Measurements from ENCODE around the gene TRIP12.

DNA sequence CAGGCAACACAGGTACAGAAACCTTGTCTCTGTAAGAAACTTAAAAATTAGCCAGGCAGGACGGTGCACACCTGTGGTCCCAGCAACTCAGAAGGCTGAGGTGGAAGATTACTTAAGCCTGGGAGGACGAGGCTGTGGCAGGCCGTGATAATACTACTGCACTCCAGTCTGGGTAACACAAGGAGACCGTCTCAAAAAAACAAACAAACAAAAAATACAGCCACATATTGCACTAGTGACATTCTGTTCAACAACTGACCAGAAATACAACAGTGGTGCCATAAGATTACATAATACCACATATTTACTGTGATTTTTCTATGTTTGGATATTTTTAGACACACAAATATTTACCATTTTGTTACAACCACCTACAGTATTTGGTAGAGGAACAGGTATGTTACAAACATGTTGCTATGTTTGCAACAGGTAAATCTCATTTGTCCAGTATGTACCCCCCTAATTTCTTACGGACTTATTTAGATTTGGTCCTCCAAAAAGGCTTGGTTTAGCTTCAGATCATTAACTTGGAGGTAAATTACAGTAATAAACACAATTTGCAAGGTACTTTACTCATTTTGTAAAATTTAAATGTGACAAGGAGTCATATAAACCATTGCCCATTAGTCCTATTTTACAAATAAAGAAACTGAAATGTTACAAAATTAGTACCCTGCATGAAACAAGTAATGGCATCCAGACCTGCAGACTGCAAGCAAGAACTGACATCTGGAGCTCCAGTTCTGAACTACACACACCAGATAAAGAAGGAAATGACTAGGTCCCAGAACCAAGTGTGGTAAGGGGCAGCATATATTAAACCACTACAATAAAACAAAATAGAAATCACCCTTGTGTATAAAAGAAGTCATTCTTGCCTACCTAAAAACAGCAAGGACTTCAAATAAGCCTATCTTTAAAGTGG is 36.8 kb downstream of the TRIP12 start:
- TF ChIP-seq, protein P1, sequence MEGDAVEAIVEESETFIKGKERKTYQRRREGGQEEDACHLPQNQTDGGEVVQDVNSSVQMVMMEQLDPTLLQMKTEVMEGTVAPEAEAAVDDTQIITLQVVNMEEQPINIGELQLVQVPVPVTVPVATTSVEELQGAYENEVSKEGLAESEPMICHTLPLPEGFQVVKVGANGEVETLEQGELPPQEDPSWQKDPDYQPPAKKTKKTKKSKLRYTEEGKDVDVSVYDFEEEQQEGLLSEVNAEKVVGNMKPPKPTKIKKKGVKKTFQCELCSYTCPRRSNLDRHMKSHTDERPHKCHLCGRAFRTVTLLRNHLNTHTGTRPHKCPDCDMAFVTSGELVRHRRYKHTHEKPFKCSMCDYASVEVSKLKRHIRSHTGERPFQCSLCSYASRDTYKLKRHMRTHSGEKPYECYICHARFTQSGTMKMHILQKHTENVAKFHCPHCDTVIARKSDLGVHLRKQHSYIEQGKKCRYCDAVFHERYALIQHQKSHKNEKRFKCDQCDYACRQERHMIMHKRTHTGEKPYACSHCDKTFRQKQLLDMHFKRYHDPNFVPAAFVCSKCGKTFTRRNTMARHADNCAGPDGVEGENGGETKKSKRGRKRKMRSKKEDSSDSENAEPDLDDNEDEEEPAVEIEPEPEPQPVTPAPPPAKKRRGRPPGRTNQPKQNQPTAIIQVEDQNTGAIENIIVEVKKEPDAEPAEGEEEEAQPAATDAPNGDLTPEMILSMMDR (IDR thresholded peaks at IDR 0.05), result no peak
- TF ChIP-seq POLR2AphosphoS5 (IDR thresholded peaks at IDR 0.05) (no peak), POLR2A (IDR thresholded peaks at IDR 0.05) (no peak)

Data from prostate gland (tissue), 2 donors.